ENCODE measurements around the gene MATCAP1.

DNA sequence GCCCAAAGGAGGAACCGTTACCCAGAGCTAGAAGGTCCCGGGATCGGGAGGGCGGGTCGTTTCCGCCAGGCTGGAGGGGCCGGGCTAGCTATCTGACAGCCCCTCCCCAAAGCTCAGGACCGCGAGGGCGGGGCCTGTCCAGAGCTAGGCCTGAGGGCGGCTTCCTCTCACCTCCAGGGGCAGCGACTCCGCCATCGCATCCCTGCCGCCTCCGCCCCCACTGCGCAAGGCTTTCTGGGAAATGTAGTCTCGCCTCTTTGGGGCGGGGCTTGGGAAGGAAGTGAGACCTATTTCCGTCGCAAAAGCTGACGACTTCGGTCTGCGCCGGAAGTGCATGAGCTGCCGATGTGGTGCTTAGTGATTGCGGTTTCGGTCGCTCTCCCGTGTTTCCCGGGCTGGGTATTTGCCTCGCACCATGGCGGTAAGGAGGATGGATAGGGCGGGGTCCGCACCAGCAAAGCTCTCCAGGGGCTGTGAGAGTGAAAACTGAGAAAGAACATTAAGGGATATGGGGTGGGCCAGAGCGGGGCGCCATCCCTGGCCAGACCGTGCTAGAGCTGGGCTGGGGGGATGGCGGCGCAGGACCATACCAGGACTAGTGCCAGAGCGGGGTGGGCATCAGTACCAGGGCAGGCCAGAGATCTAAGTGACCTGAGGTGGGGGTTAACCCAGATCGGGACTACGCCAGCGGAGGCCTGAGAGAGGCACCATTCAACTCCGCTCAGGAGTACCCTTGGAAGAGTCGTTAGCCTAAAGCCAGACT is 43.2 kb upstream of the MATCAP1 start, which contains the start of gene TMEM208:
- TF ChIP-seq, protein P1, sequence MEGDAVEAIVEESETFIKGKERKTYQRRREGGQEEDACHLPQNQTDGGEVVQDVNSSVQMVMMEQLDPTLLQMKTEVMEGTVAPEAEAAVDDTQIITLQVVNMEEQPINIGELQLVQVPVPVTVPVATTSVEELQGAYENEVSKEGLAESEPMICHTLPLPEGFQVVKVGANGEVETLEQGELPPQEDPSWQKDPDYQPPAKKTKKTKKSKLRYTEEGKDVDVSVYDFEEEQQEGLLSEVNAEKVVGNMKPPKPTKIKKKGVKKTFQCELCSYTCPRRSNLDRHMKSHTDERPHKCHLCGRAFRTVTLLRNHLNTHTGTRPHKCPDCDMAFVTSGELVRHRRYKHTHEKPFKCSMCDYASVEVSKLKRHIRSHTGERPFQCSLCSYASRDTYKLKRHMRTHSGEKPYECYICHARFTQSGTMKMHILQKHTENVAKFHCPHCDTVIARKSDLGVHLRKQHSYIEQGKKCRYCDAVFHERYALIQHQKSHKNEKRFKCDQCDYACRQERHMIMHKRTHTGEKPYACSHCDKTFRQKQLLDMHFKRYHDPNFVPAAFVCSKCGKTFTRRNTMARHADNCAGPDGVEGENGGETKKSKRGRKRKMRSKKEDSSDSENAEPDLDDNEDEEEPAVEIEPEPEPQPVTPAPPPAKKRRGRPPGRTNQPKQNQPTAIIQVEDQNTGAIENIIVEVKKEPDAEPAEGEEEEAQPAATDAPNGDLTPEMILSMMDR (IDR thresholded peaks at IDR 0.05; ENCODE audit: low read length) = peak; percentile 46; the same call in 1 of the 2 replicates
- no peak for TF ChIP-seq EZH2 (IDR thresholded peaks at IDR 0.05; ENCODE audit: borderline replicate concordance, low read length)

Measured in OCI-LY1 (cell line).